Glutamatergic neuron (in vitro differentiated cells): ENCODE data around the gene KRTAP5-6. TPM values are rescaled to one million over a fixed set of nuclear protein-coding genes. Genes with fewer than 3 reads are reported as not detected.

Source experiments
- DNase-seq: peaks from one replicate; pipeline ENCODE4 v3.0.0; 2022
- H3K27ac Mint-ChIP-seq: one replicate; pipeline ENCODE4 v1.8.0; 2020; ENCODE audit warnings: mild to moderate bottlenecking, mixed read lengths, inconsistent platforms; ENCODE audit not compliant: unreplicated experiment
- H3K27me3 Mint-ChIP-seq: one replicate; pipeline ENCODE4 v1.8.0; 2020; ENCODE audit warnings: mild to moderate bottlenecking, moderate library complexity, mixed read lengths, inconsistent platforms; ENCODE audit not compliant: unreplicated experiment
- H3K36me3 Mint-ChIP-seq: one replicate; pipeline ENCODE4 v1.8.0; 2020; ENCODE audit warnings: mild to moderate bottlenecking, mixed read lengths, inconsistent platforms; ENCODE audit not compliant: unreplicated experiment
- H3K4me1 Mint-ChIP-seq: one replicate; pipeline ENCODE4 v1.8.0; 2020; ENCODE audit warnings: mild to moderate bottlenecking, low read depth, mixed read lengths, inconsistent platforms; ENCODE audit not compliant: unreplicated experiment
- H3K4me3 Mint-ChIP-seq: one replicate; pipeline ENCODE4 v1.8.0; 2020; ENCODE audit warnings: mild to moderate bottlenecking, mixed read lengths, inconsistent platforms; ENCODE audit not compliant: unreplicated experiment
- H3K9me3 Mint-ChIP-seq: one replicate; pipeline ENCODE4 v1.8.0; 2020; ENCODE audit warnings: mild to moderate bottlenecking, moderate library complexity, mixed read lengths, inconsistent platforms; ENCODE audit not compliant: unreplicated experiment
- CTCF ChIP-seq: fragments of 200-600 bp; sonication (generic); IDR thresholded peaks from one replicate; pipeline ENCODE4 v1.5.0; 2021; ENCODE audit not compliant: partially characterized antibody, unreplicated experiment
- total RNA-seq: library from RNA; stranded (reverse); fragmentation: NEBNext Ultra II Directional; extraction: Animal tissue kit (Norgen Biotek cat#: 25700); gene quantifications from one replicate; pipeline ENCODE4 v1.2.1, GENCODE V29; 2021; ENCODE audit not compliant: unreplicated experiment

KRTAP5-6 gene
- total RNA-seq, 1 donor from 2014 or later, result not detected

DNA sequence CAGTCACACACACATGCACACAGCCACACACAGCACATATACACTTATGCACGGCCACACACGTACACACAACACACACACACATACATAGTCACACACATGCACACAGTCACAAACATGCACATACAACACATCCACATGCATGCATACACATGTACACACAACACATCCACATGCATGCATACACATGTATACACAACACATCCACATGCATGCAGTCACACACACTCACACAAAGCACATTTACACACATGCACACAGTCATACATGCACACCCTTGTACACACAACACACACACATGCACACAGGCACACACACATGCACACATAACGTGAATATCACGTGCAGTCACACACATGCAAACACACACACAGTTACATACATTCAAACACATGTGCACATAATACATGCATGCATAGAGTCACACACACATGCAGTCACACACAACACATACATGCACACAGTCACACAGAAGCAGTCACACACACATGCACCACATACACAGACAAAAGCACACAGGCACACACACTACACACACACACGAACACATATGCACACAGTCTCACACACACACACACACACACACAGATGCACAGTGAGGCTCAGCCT, 34.6 kb downstream of the KRTAP5-6 start:
- peaks cover 12% of the 10 kb centered on the region for H3K36me3 Mint-ChIP-seq
- peak overlapping the region; percentile 10 for H3K27ac Mint-ChIP-seq
- TF ChIP-seq CTCF, result no peak
- peaks cover 18% of the 10 kb centered on the region for H3K4me1 Mint-ChIP-seq
- peaks cover 11% of the 10 kb centered on the region for H3K9me3 Mint-ChIP-seq
- DNase-seq, result no peak
- no peak overlapping the region for H3K4me3 Mint-ChIP-seq
- H3K27me3 Mint-ChIP-seq, result peaks cover 26% of the 10 kb centered on the region

DNA sequence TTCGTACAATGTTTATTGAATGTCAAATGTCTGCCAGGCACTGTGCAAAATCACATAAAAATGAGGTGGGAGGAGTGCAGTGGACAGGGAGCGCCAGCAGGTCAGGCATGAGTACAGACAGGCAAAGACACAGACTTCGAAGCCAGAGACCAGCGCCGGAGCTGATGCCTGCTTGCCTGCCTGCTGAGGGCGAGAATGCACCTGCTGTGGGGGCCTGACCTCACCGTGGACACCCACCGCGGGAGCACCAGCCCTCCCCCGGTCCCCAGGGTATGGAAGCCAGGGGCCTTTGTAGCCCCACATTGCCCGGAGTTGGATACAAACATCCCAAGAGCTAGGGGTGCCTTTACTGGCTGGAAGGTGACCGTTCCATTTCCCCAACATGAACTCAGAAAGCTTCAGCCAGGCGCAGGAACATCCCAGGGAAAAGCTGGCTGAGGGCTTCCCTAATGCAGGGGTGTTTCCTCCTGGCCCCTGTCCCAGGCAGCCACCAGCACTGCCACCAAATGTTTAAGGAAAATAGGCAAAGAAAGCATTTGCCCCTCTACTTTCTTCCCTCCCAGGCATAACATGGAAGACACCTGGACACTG, 35.5 kb downstream of the KRTAP5-6 start:
- Mint-ChIP-seq H3K27me3 (peaks cover 27% of the 10 kb centered on the region), H3K27ac (peak overlapping the region; percentile 45), H3K4me1 (peaks cover 18% of the 10 kb centered on the region), H3K9me3 (peaks cover 11% of the 10 kb centered on the region), H3K4me3 (peak overlapping the region; percentile 45), H3K36me3 (peaks cover 17% of the 10 kb centered on the region)
- TF ChIP-seq CTCF, result no peak
- no peak for DNase-seq

DNA sequence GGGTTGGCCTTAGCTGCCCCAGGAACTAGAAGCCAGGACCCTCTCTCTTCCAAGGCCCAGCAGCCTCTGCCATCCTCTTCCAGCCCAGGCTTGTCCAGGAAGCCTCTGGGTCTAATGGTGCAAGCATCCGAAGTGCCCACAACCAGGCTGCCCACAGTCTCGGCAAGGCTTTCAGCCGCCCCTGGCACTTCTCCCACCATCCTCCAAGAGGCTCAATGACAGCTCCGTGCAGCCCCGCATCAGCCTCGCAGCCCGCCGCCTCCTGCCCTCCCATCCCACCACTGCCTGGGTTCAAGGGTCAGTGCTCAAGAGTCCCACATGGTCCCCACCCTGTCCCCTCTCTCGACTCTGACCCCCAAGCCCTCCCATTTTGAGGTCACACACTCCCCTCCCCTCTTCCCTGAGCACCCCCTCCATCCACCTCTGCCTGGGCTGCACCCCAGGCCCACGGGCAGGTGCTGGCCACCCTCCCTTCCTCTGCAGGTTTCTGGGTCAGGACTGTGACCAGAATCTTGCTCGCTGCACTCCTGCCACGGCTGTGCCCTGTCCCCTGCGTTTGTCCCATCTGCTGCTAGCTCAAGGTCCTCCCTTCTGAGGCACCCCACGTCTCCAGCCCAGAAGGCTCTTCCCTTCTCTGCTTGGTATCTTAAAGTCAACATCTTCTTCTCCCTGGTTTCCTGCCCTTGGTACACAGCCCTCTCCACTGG, 36.2 kb downstream of the KRTAP5-6 start:
- no peak for DNase-seq
- Mint-ChIP-seq H3K9me3 (peaks cover 13% of the 10 kb centered on the region), H3K4me1 (peaks cover 18% of the 10 kb centered on the region), H3K4me3 (no peak overlapping the region), H3K27ac (no peak overlapping the region), H3K36me3 (peaks cover 23% of the 10 kb centered on the region), H3K27me3 (peaks cover 28% of the 10 kb centered on the region)
- TF ChIP-seq CTCF, result no peak

GRCh38 chr11:1733716-1734640, 37.0 kb downstream of the KRTAP5-6 start:
- peaks cover 29% of the 10 kb centered on the region for H3K36me3 Mint-ChIP-seq
- H3K9me3 Mint-ChIP-seq, result peaks cover 16% of the 10 kb centered on the region
- H3K4me1 Mint-ChIP-seq, result peaks cover 19% of the 10 kb centered on the region
- TF ChIP-seq CTCF, result no peak
- H3K27me3 Mint-ChIP-seq, result peaks cover 29% of the 10 kb centered on the region
- no peak overlapping the region for H3K4me3 Mint-ChIP-seq
- DNase-seq, result no peak
- no peak overlapping the region for H3K27ac Mint-ChIP-seq
